ENCODE data around the gene MACROD2. TPM values are rescaled to one million over a fixed set of nuclear protein-coding genes. Genes with fewer than 3 reads are reported as not detected.

Gene MACROD2
- total RNA-seq, 4 donors from 2014 or later: 4.0 to 14.1 (median 10.4) TPM

DNA sequence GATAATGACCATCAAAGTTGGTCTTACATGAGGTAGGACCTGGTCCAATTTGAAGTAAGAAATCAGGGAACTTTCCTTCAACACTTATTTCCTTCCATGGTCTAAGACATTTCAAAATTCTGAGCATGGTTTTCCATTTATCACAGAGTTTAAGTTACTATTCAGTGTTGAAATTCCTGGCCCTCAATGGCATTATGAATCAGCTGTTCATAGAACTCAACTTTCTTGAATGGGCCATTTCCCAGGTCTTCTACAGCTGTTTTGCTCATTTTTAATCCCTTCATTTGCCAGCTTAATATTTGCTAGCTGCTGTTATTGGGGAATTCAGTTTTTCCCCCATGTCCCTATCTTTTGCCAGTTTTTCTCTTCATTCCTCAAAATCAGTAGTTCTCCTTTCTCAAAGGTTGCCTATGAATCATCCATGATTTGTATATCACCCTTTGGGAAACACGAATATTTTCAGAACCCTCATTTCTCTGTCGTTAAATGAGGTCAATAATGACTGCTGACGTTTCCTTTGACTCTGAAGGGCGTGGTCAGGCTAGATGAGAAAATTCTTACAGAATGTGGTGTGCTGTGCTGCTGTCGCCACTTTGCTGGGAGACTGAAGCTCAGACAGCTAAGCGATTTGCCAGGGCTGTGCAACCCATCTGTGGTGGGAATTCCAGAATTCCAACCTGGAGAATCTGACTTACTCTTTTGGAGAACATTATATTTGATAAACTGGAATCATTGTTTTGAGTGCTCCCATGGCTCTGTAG, 558.6 kb downstream of the MACROD2 start:
- DNase-seq (ENCODE audit: low spot score in 2 of 2): no peak
- H3K4me3 ChIP-seq: no peak overlapping the region
- H3K27ac ChIP-seq: no peak overlapping the region
- H3K4me1 ChIP-seq: no peaks in the 10 kb centered on the region
- H3K9me3 ChIP-seq: no peaks in the 10 kb centered on the region
- H3K27me3 ChIP-seq: no peaks in the 10 kb centered on the region
- H3K36me3 ChIP-seq: no peaks in the 10 kb centered on the region
- TF ChIP-seq, protein P1, sequence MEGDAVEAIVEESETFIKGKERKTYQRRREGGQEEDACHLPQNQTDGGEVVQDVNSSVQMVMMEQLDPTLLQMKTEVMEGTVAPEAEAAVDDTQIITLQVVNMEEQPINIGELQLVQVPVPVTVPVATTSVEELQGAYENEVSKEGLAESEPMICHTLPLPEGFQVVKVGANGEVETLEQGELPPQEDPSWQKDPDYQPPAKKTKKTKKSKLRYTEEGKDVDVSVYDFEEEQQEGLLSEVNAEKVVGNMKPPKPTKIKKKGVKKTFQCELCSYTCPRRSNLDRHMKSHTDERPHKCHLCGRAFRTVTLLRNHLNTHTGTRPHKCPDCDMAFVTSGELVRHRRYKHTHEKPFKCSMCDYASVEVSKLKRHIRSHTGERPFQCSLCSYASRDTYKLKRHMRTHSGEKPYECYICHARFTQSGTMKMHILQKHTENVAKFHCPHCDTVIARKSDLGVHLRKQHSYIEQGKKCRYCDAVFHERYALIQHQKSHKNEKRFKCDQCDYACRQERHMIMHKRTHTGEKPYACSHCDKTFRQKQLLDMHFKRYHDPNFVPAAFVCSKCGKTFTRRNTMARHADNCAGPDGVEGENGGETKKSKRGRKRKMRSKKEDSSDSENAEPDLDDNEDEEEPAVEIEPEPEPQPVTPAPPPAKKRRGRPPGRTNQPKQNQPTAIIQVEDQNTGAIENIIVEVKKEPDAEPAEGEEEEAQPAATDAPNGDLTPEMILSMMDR (IDR thresholded peaks at IDR 0.05): no peak
- TF ChIP-seq POLR2A (IDR thresholded peaks at IDR 0.05): no peak
- TF ChIP-seq EP300 (IDR thresholded peaks at IDR 0.05): no peak
- 49 to 62% methylated on average over 6 of the region's 6 CpGs for WGBS, 2 donors

DNA sequence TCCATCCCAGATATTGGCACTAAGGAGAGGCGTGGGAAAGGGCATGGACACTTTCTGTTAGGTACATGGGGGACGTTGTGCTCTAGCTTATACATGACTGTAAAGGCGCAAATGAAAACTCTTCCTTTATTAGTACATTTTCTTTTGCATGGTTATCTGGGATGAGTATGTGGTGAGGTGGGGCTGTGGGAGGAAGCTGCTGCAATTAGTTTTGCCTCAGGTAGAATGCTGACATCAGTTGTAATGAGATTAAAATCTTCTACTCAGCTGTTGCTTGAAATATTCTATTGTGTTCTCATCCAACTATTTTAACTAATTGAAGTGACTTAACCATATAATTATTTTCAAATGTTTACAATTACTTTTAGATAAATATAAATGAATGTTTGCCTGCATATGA, 560.4 kb downstream of the MACROD2 start:
- WGBS, 2 donors: 90 to 92% methylated on average over 3 of the region's 3 CpGs
- no peak overlapping the region for H3K4me3 ChIP-seq
- H3K9me3 ChIP-seq: no peaks in the 10 kb centered on the region
- no peak overlapping the region for H3K27ac ChIP-seq
- H3K4me1 ChIP-seq: no peaks in the 10 kb centered on the region
- no peak for DNase-seq (ENCODE audit: low spot score in 2 of 2)
- H3K27me3 ChIP-seq: no peaks in the 10 kb centered on the region
- no peaks in the 10 kb centered on the region for H3K36me3 ChIP-seq
- TF ChIP-seq POLR2A (IDR thresholded peaks at IDR 0.05): no peak
- TF ChIP-seq EP300 (IDR thresholded peaks at IDR 0.05): no peak
- TF ChIP-seq, protein P1 (IDR thresholded peaks at IDR 0.05): no peak

DNA sequence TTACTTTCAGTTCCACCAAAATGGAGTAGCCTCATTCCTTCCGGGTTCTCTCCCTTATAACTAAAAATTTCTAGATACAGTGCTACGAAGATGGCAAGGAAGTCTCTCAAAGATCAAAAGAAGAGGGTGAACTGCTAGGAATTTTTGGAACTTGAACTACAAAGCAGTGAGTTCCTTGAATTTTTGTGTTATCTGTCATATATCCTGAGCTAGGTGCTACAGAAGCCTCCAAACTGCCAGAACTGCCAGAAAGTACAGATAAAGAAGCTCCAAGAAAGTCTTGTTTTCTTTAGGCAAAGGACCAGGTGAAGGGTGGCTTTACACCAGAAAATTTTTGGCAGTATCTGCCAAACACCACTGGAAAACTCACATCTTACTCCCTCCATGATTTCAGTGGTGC, 560.9 kb downstream of the MACROD2 start:
- Histone ChIP-seq H3K36me3 (no peaks in the 10 kb centered on the region), H3K27me3 (no peaks in the 10 kb centered on the region), H3K4me1 (no peaks in the 10 kb centered on the region), H3K4me3 (no peak overlapping the region), H3K27ac (no peak overlapping the region), H3K9me3 (no peaks in the 10 kb centered on the region)
- no peak for TF ChIP-seq POLR2A (IDR thresholded peaks at IDR 0.05)
- TF ChIP-seq EP300 (IDR thresholded peaks at IDR 0.05): no peak
- TF ChIP-seq, protein P1 (IDR thresholded peaks at IDR 0.05): no peak
- 93 to 95% methylated on average over 2 of the region's 2 CpGs for WGBS, 2 donors
- DNase-seq (ENCODE audit: low spot score in 2 of 2): no peak

DNA sequence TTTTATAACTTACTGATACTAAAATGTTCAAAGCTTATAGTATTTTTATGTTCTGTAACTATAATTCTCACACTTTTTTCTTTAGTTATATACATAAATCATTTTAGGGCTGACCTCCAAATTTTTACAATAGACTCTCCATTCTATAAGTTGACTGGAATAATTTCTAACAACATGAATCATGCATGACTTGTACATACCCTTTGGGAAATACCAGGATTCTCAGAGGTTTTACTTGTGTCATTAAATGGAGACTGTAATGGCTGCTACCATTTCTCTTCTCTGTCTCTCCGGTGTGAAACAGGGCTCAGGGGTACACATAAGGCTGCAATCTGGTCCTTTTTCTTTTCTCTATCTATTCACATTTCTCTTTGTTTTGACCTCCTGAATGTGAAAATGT, 564.3 kb downstream of the MACROD2 start:
- H3K9me3 ChIP-seq: no peaks in the 10 kb centered on the region
- WGBS, 2 donors: 60 to 65% methylated on average over 1 of the region's 1 CpG
- H3K27ac ChIP-seq: no peak overlapping the region
- H3K4me3 ChIP-seq: no peak overlapping the region
- H3K36me3 ChIP-seq: no peaks in the 10 kb centered on the region
- no peaks in the 10 kb centered on the region for H3K27me3 ChIP-seq
- TF ChIP-seq POLR2A (IDR thresholded peaks at IDR 0.05): no peak
- TF ChIP-seq EP300 (IDR thresholded peaks at IDR 0.05): no peak
- TF ChIP-seq, protein P1 (IDR thresholded peaks at IDR 0.05): no peak
- no peak for DNase-seq (ENCODE audit: low spot score in 2 of 2)
- no peaks in the 10 kb centered on the region for H3K4me1 ChIP-seq

DNA sequence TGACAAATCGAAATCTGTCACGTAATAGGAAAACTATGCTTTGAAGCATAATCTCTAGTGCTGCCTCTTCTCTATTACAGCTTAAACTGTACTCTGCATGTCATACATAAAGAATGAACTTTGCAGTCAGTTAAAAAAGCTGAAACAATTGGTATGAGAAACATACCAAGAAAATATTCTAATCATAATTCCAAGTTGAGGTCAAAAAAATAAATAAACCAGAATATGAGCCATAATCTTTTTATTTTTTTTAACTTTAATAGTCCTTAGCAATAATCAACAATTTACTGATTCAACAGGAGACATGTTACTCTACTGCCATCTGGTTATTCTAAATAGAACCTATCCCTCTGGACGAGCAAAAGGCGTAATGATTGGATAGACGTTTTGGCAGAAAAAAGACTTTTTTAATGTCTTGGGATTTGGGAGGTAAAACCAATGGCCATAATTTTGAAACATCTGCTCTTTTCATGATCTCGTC, 566.5 kb downstream of the MACROD2 start:
- Histone ChIP-seq H3K36me3 (no peaks in the 10 kb centered on the region), H3K9me3 (peaks cover 0 to 4% (median 0%) of the 10 kb centered on the region in 4 donors), H3K27me3 (no peaks in the 10 kb centered on the region), H3K4me1 (no peaks in the 10 kb centered on the region), H3K4me3 (no peak overlapping the region), H3K27ac (no peak overlapping the region)
- TF ChIP-seq POLR2A (IDR thresholded peaks at IDR 0.05): no peak
- no peak for TF ChIP-seq EP300 (IDR thresholded peaks at IDR 0.05)
- 52 to 53% methylated on average over 6 of the region's 6 CpGs for WGBS, 2 donors
- DNase-seq (ENCODE audit: low spot score in 2 of 2): no peak

Data from tibial nerve (tissue), 4 donors.